ENCODE measurements around the gene TGM1. TPM values are rescaled to one million over a fixed set of nuclear protein-coding genes. Genes with fewer than 3 reads are reported as not detected.
A peak's percentile ranks its signal among the peaks of the same experiment; 100 is the strongest.

Gene TGM1
- total RNA-seq (ENCODE audit: low replicate concordance), result 10.1 and 16.6 TPM in 2 replicates
- long read RNA-seq, transcript TGM1-201 (15 exons, 2,777 nt), result major isoform, 65 of 81 reads
- long read RNA-seq, partial matches to known transcripts, result 11 of 81 reads
- long read RNA-seq, other reads (novel, unspliced or antisense), result 5 of 81 reads

- peak within 1 kb of the TSS; percentile 86 for H3K27ac Mint-ChIP-seq
- TF ChIP-seq CTCF (conservative IDR thresholded peaks at IDR 0.05), result no peak
- DNase-seq (ENCODE audit: extremely low spot score, unreplicated experiment), result no peak
Observed at GRCh38 chr14:24262821-24263733, at the start of gene TGM1. Gene TGM1, minus strand, starts transcription at chr14:24263177. Its CDS starts 825 bp downstream, at chr14:24262352.

GRCh38 chr14:24311837-24312615, 49.0 kb upstream of the TGM1 start:
- H3K27ac Mint-ChIP-seq, result no peak overlapping the region
- no peak for TF ChIP-seq CTCF (conservative IDR thresholded peaks at IDR 0.05)
- no peaks in the 10 kb centered on the region for H3K9me3 Mint-ChIP-seq
- H3K4me3 Mint-ChIP-seq, result no peak overlapping the region
- DNase-seq (ENCODE audit: extremely low spot score, unreplicated experiment), result no peak
- H3K27me3 Mint-ChIP-seq, result peaks cover 10% of the 10 kb centered on the region
- H3K4me1 Mint-ChIP-seq (ENCODE audit: unreplicated experiment), result peaks cover 7% of the 10 kb centered on the region
- peaks cover 10% of the 10 kb centered on the region for H3K36me3 Mint-ChIP-seq

More at GRCh38 chr14:24262821-24263733, at the start of gene TGM1:
- Mint-ChIP-seq H3K4me1 (ENCODE audit: unreplicated experiment) (peaks cover 3% of the 10 kb centered on the region), H3K36me3 (peaks cover 4% of the 10 kb centered on the region), H3K27me3 (no peaks in the 10 kb centered on the region), H3K9me3 (no peaks in the 10 kb centered on the region), H3K4me3 (no peak within 1 kb of the TSS)

DNA sequence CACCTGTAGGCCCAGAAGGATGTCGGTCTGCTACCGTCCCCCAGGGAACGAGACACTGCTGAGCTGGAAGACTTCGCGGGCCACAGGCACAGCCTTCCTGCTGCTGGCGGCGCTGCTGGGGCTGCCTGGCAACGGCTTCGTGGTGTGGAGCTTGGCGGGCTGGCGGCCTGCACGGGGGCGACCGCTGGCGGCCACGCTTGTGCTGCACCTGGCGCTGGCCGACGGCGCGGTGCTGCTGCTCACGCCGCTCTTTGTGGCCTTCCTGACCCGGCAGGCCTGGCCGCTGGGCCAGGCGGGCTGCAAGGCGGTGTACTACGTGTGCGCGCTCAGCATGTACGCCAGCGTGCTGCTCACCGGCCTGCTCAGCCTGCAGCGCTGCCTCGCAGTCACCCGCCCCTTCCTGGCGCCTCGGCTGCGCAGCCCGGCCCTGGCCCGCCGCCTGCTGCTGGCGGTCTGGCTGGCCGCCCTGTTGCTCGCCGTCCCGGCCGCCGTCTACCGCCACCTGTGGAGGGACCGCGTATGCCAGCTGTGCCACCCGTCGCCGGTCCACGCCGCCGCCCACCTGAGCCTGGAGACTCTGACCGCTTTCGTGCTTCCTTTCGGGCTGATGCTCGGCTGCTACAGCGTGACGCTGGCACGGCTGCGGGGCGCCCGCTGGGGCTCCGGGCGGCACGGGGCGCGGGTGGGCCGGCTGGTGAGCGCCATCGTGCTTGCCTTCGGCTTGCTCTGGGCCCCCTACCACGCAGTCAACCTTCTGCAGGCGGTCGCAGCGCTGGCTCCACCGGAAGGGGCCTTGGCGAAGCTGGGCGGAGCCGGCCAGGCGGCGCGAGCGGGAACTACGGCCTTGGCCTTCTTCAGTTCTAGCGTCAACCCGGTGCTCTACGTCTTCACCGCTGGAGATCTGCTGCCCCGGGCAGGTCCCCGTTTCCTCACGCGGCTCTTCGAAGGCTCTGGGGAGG, 47.9 kb upstream of the TGM1 start, which contains the start of gene LTB4R:
Gene LTB4R, plus strand, starts transcription at position 857 of the 959 bp plus-strand sequence. CDS start 4,150 bp downstream, outside the sequence.
- no peak for TF ChIP-seq CTCF (conservative IDR thresholded peaks at IDR 0.05)
- H3K27me3 Mint-ChIP-seq, result peaks cover 9% of the 10 kb centered on the region
- H3K4me1 Mint-ChIP-seq (ENCODE audit: unreplicated experiment), result peaks cover 7% of the 10 kb centered on the region
- no peak within 1 kb of the TSS for H3K4me3 Mint-ChIP-seq
- H3K36me3 Mint-ChIP-seq, result peaks cover 10% of the 10 kb centered on the region
- no peak within 1 kb of the TSS for H3K27ac Mint-ChIP-seq
- no peak for DNase-seq (ENCODE audit: extremely low spot score, unreplicated experiment)
- H3K9me3 Mint-ChIP-seq, result no peaks in the 10 kb centered on the region

- peaks cover 17% of the 10 kb centered on the region for H3K36me3 Mint-ChIP-seq
- no peaks in the 10 kb centered on the region for H3K9me3 Mint-ChIP-seq
- H3K4me3 Mint-ChIP-seq, result no peak overlapping the region
Observed at GRCh38 chr14:24310265-24310645, 47.3 kb upstream of the TGM1 start.

More at GRCh38 chr14:24310265-24310645, 47.3 kb upstream of the TGM1 start:
- DNase-seq (ENCODE audit: extremely low spot score, unreplicated experiment), result no peak
- H3K27ac Mint-ChIP-seq, result no peak overlapping the region
- TF ChIP-seq CTCF (conservative IDR thresholded peaks at IDR 0.05), result no peak
- H3K4me1 Mint-ChIP-seq (ENCODE audit: unreplicated experiment), result peaks cover 7% of the 10 kb centered on the region
- H3K27me3 Mint-ChIP-seq, result peaks cover 2% of the 10 kb centered on the region

Measured in type B pancreatic cell (in vitro differentiated cells).